ENCODE results near the gene NBAS. TPM values are rescaled to one million over a fixed set of nuclear protein-coding genes. Genes with fewer than 3 reads are reported as not detected.

NBAS gene
- polyA plus RNA-seq, 1 donor (not counting 4 experiments of a cell fraction or from before 2014, with no cell fraction given), result 27.9 TPM

GRCh38 chr2:15293262-15293937, 267.7 kb downstream of the NBAS start:
- Histone ChIP-seq H3K4me2 (ENCODE audit: control insufficient read depth, extremely low read depth, insufficient read depth, low read depth, low read length) (no peak overlapping the region), H3K79me2 (ENCODE audit: control insufficient read depth, insufficient read depth, low read length) (no peaks in the 10 kb centered on the region), H4K20me1 (ENCODE audit: control insufficient read depth, extremely low read depth, insufficient read depth, low read length) (no peaks in the 10 kb centered on the region), H3K9me3 (ENCODE audit: control insufficient read depth, low read depth, low read length) (no peaks in the 10 kb centered on the region), H3K4me1 (ENCODE audit: control insufficient read depth, extremely low read depth, insufficient read depth, low read length) (no peaks in the 10 kb centered on the region), H3K4me3 (ENCODE audit: control insufficient read depth in 2 of 3, extremely low read depth in 1 of 3, insufficient read depth in 2 of 3, low read depth in 1 of 3, low read length in 3 of 3) (no peak overlapping the region), H3K27me3 (ENCODE audit: control insufficient read depth, extremely low read depth, insufficient read depth, low read length) (no peaks in the 10 kb centered on the region), H2AFZ (ENCODE audit: control insufficient read depth, low read length) (no peak overlapping the region), H3K27ac (ENCODE audit: control insufficient read depth, insufficient read depth, low read length) (no peak overlapping the region), H3K9ac (ENCODE audit: control insufficient read depth, extremely low read depth, insufficient read depth, low read length) (no peak overlapping the region), H3K9me1 (ENCODE audit: control insufficient read depth, extremely low read depth, insufficient read depth, low read length) (no peaks in the 10 kb centered on the region), H3K36me3 (ENCODE audit: control insufficient read depth in 2 of 2, extremely low read depth in 1 of 2, insufficient read depth in 2 of 2, low read length in 2 of 2) (peaks cover 3 to 7% of the 10 kb centered on the region in 2 experiments)
- TF ChIP-seq CTCF (optimal IDR thresholded peaks at IDR 0.05 in 1 of 3, IDR thresholded peaks at IDR 0.05 in 1 of 3, conservative IDR thresholded peaks at IDR 0.05 in 1 of 3; ENCODE audit: extremely low read depth in 1 of 3, insufficient read depth in 2 of 3, low read length in 3 of 3) (no peak), EZH2 (IDR thresholded peaks at IDR 0.05; ENCODE audit: low read length) (no peak)
- DNase-seq (ENCODE audit: low read depth, low spot score) (no peak), FAIRE-seq (no peak)
- dilution Hi-C loops (cut with MboI; ENCODE audit: extremely low pct_ligation_motif_present, low sequenced_read_pairs), result no loop called here

- H2AFZ ChIP-seq (ENCODE audit: control insufficient read depth, low read length), result no peak overlapping the region
Observed at GRCh38 chr2:15287447-15288184, 273.5 kb downstream of the NBAS start.

More at GRCh38 chr2:15287447-15288184, 273.5 kb downstream of the NBAS start:
- Histone ChIP-seq H3K9me1 (ENCODE audit: control insufficient read depth, extremely low read depth, insufficient read depth, low read length) (no peaks in the 10 kb centered on the region), H3K9ac (ENCODE audit: control insufficient read depth, extremely low read depth, insufficient read depth, low read length) (no peak overlapping the region), H3K4me1 (ENCODE audit: control insufficient read depth, extremely low read depth, insufficient read depth, low read length) (no peaks in the 10 kb centered on the region), H3K4me3 (ENCODE audit: control insufficient read depth in 2 of 3, extremely low read depth in 1 of 3, insufficient read depth in 2 of 3, low read depth in 1 of 3, low read length in 3 of 3) (no peak overlapping the region), H3K9me3 (ENCODE audit: control insufficient read depth, low read depth, low read length) (no peaks in the 10 kb centered on the region), H3K79me2 (ENCODE audit: control insufficient read depth, insufficient read depth, low read length) (no peaks in the 10 kb centered on the region), H3K36me3 (ENCODE audit: control insufficient read depth in 2 of 2, extremely low read depth in 1 of 2, insufficient read depth in 2 of 2, low read length in 2 of 2) (peaks cover 3 to 7% of the 10 kb centered on the region in 2 experiments), H3K27ac (ENCODE audit: control insufficient read depth, insufficient read depth, low read length) (no peak overlapping the region), H4K20me1 (ENCODE audit: control insufficient read depth, extremely low read depth, insufficient read depth, low read length) (no peaks in the 10 kb centered on the region), H3K27me3 (ENCODE audit: control insufficient read depth, extremely low read depth, insufficient read depth, low read length) (no peaks in the 10 kb centered on the region), H3K4me2 (ENCODE audit: control insufficient read depth, extremely low read depth, insufficient read depth, low read depth, low read length) (no peak overlapping the region)
- DNase-seq (ENCODE audit: low read depth, low spot score) (no peak), FAIRE-seq (no peak)
- dilution Hi-C loops (cut with MboI; ENCODE audit: extremely low pct_ligation_motif_present, low sequenced_read_pairs), result no loop called here
- no peak for TF ChIP-seq EZH2 (IDR thresholded peaks at IDR 0.05; ENCODE audit: low read length)
- TF ChIP-seq CTCF (optimal IDR thresholded peaks at IDR 0.05 in 1 of 3, IDR thresholded peaks at IDR 0.05 in 1 of 3, conservative IDR thresholded peaks at IDR 0.05 in 1 of 3; ENCODE audit: extremely low read depth in 1 of 3, insufficient read depth in 2 of 3, low read length in 3 of 3), result no peak

Data from keratinocyte (primary cell).